WERI-Rb-1 (cell line): Measurements from ENCODE around the gene DISP3.

Source experiments
- DNase-seq: peaks from one replicate; pipeline ENCODE4 v3.0.0-alpha.2; 2020
- H3K27ac ChIP-seq: fragments of 250-450 bp; sonication (Bioruptor Pico); 2 replicates; pipeline ENCODE4 v1.5.1; 2020; ENCODE audit warnings: mild to moderate bottlenecking, moderate library complexity
- H3K27me3 ChIP-seq: fragments of 250-450 bp; sonication (Bioruptor Pico); 2 replicates; pipeline ENCODE4 v1.5.1; 2021; ENCODE audit warnings: mild to moderate bottlenecking, low read depth, moderate library complexity; ENCODE audit not compliant: insufficient read depth, severe bottlenecking
- H3K36me3 ChIP-seq: fragments of 250-450 bp; sonication (Bioruptor Pico); 2 replicates; pipeline ENCODE4 v1.5.1; 2020; ENCODE audit warnings: mild to moderate bottlenecking, moderate library complexity
- H3K4me3 ChIP-seq: 2 replicates; pipeline ENCODE4 v1.5.1; 2011; ENCODE audit warnings: low read depth, mild to moderate bottlenecking, control low read depth, low read length
- H3K9me3 ChIP-seq: fragments of 250-450 bp; sonication (Bioruptor Pico); 2 replicates; pipeline ENCODE4 v1.5.1; 2021; ENCODE audit warnings: mild to moderate bottlenecking, moderate library complexity; ENCODE audit not compliant: severe bottlenecking
- TF ChIP-seq, protein P1 (sequence below): IDR thresholded peaks from 2 replicates; pipeline ENCODE4 v1.5.1; 2011; ENCODE audit warnings: low read depth, mild to moderate bottlenecking, control low read depth, inconsistent platforms, low read length

The DISP3 gene

DNA sequence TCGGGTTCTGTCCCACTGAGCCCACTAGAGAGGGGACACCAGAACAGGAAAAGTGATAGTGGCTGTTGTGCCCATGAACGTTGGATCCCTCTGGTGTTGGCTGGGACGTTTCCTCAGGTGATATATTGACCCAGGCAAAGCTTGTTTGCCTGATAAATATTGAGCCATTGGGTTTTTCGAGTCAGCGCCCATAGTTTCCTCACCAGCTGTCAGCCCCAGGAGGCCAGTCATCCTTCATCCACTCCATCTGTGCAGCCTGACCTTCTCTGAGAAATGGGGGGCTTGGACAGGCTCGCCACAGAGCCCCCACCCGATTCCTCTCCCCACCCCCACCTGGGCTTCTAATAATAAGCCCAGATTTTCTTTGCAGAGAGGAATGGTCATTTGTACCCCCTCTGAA, 13.3 kb downstream of the DISP3 start:
- DNase-seq: no peak
- H3K36me3 ChIP-seq: peaks cover 39% of the 10 kb centered on the region
- H3K27me3 ChIP-seq: no peaks in the 10 kb centered on the region
- TF ChIP-seq, protein P1, sequence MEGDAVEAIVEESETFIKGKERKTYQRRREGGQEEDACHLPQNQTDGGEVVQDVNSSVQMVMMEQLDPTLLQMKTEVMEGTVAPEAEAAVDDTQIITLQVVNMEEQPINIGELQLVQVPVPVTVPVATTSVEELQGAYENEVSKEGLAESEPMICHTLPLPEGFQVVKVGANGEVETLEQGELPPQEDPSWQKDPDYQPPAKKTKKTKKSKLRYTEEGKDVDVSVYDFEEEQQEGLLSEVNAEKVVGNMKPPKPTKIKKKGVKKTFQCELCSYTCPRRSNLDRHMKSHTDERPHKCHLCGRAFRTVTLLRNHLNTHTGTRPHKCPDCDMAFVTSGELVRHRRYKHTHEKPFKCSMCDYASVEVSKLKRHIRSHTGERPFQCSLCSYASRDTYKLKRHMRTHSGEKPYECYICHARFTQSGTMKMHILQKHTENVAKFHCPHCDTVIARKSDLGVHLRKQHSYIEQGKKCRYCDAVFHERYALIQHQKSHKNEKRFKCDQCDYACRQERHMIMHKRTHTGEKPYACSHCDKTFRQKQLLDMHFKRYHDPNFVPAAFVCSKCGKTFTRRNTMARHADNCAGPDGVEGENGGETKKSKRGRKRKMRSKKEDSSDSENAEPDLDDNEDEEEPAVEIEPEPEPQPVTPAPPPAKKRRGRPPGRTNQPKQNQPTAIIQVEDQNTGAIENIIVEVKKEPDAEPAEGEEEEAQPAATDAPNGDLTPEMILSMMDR: no peak
- H3K4me3 ChIP-seq: no peak overlapping the region
- no peaks in the 10 kb centered on the region for H3K9me3 ChIP-seq
- H3K27ac ChIP-seq: no peak overlapping the region

DNA sequence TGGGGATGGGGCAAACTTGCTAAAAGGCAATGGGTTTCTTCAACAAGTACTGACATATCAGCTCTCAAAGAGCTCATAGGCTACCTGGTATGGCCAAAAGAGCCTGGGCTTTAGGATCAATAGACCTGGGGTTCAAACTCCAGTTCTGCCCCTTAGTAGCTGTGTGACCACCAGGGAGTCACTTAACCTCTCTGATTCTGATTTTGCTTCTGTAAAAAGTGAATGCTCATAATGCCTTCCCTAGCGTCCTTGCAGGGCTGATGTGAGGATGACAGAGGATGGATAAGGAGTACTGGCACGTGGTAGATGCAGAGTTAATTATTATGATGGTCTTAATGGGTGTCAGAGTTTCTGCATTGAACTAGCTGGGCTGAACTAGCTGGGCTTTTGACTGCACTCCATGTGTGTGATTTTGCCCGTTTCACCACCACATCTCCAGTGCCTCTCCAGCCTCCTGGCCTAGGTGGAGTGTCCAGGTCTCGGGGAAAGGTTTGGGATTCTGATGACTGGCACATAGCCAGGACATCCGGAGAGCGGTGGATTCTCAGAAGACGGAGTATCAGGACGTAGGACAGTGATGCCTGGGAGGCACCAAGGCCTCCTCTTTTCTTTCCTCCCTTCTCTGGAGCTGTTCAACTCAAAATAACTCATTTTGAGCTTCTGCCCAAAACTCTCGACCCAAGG, 15.2 kb downstream of the DISP3 start:
- Histone ChIP-seq H3K27me3 (no peaks in the 10 kb centered on the region), H3K9me3 (no peaks in the 10 kb centered on the region), H3K4me3 (no peak overlapping the region), H3K36me3 (peaks cover 35% of the 10 kb centered on the region), H3K27ac (no peak overlapping the region)
- no peak for DNase-seq
- TF ChIP-seq, protein P1: no peak

DNA sequence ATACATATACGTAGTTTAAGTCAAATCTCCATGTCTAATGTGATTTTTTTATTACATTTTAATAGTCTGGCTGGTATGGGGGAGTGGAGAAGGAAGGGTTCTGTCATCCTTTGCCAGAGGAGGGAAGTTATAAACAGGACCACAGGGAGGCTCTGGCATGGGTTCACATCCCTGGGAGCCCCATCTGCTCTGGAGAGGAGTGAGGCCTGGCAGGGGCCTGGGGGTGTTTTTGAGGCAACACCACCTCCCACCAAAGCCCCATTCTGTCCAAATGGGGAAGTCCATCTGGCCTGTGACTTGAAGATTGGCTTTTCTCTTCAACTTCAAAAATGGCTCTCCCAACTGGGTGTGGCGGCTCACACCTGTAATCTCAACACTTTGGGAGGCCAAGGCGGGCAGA, 15.8 kb downstream of the DISP3 start:
- Histone ChIP-seq H3K9me3 (no peaks in the 10 kb centered on the region), H3K4me3 (no peak overlapping the region), H3K27me3 (no peaks in the 10 kb centered on the region), H3K27ac (no peak overlapping the region), H3K36me3 (peaks cover 32% of the 10 kb centered on the region)
- TF ChIP-seq, protein P1: no peak
- no peak for DNase-seq

DNA sequence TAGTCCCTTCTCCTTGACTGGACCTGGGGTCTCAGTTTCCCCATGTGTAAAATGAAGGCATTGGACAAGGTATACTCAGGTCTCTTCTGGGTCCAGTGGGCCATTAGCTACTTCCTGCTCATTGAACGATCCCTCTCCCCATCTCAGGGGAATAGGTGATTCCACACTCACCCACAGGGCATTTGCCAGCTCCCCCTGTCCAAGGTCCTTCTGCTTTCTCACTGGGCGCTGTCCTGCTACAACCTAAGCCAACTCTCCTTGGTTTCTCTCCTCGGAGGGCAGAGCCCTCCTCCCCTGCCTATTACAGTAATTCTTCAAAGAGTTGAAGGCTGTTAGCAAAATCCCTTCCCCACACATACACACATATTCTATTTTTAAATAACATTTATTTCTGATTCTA, 16.6 kb downstream of the DISP3 start:
- Histone ChIP-seq H3K27me3 (no peaks in the 10 kb centered on the region), H3K36me3 (peaks cover 32% of the 10 kb centered on the region), H3K4me3 (no peak overlapping the region), H3K27ac (no peak overlapping the region), H3K9me3 (no peaks in the 10 kb centered on the region)
- TF ChIP-seq, protein P1: no peak
- DNase-seq: no peak

DNA sequence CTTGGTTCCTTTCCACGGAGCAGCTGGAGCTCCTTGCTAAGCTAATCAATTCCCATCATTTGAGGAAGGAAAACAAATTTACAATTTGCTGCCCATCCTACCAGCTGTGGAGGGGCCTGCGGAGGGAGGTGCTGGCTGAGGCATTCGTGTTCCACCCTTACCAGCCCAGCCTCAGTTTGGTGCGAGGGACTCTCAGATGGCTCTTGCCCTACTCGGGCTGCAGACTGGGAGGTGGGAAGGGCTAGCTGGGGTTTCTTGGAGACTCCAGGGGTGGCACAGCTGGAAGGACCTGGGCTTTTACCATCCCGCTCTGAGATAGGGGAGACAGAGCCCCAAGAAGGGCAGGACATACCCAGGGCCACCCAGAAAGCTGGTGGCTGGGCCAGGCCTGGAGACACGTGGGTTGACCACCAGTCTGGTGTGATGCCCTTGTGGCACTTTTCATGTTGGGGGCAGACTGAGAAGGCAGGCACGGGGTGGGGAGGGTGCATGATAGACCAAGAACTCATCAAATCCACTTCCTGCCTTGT, 17.7 kb downstream of the DISP3 start:
- no peaks in the 10 kb centered on the region for H3K9me3 ChIP-seq
- TF ChIP-seq, protein P1: no peak
- peaks cover 36% of the 10 kb centered on the region for H3K36me3 ChIP-seq
- no peaks in the 10 kb centered on the region for H3K27me3 ChIP-seq
- H3K4me3 ChIP-seq: no peak overlapping the region
- no peak overlapping the region for H3K27ac ChIP-seq
- DNase-seq: no peak
